Ovary (tissue), 3 donors: ENCODE results near the gene HS3ST4.

Experiments used
- CTCF ChIP-seq, 3 donors: fragments of 450-650 bp in 2 of 3; fragments of 200-600 bp in 1 of 3; IDR thresholded peaks; one replicate each; pipeline versions ENCODE4 v1.5.1 to v1.8.0; 2016 to 2022; ENCODE audit warnings: antibody characterized with exemption in 3 of 3, mild to moderate bottlenecking in 1 of 3
- EP300 ChIP-seq: sonication (generic); formaldehyde crosslinking; IDR thresholded peaks from one replicate; pipeline ENCODE4 v1.6.1; 2017; ENCODE audit warnings: antibody characterized with exemption
- POLR2A ChIP-seq: fragments of 450-650 bp; IDR thresholded peaks from one replicate; pipeline ENCODE4 v1.6.1; 2017; ENCODE audit warnings: antibody characterized with exemption, mild to moderate bottlenecking, moderate library complexity
- donor health status: DM: no; HTN: no; CAD: no.

- TF ChIP-seq CTCF (IDR thresholded peaks at IDR 0.05) (no peak), POLR2A (no peak), EP300 (no peak)
These were observed 259.0 kb downstream of the HS3ST4 start for GRCh38 chr16:25950586-25951281.
